Fibroblast of lung (primary cell): Measurements from ENCODE around the gene TOLLIP. TPM values are rescaled to one million over a fixed set of nuclear protein-coding genes. Genes with fewer than 3 reads are reported as not detected.

ENCODE experiments used
- DNase-seq, 2 donors: peaks; one replicate each; pipeline versions ENCODE4 v3.0.0 to v3.0.0-alpha.2; 2010; ENCODE audit warnings: low read depth in 2 of 2
- H2AFZ ChIP-seq: 2 replicates; pipeline ENCODE4 v1.5.1; 2012; ENCODE audit warnings: low read length, control low read depth, inconsistent platforms
- H3K27ac ChIP-seq: 2 replicates; pipeline ENCODE4 v1.5.1; 2011; ENCODE audit warnings: low read length, control low read depth; ENCODE audit not compliant: insufficient read depth
- H3K27me3 ChIP-seq: 2 replicates; pipeline ENCODE4 v1.5.1; 2011; ENCODE audit warnings: mild to moderate bottlenecking, low read length; ENCODE audit not compliant: control insufficient read depth, insufficient read depth
- H3K36me3 ChIP-seq: 2 replicates; pipeline ENCODE4 v1.5.1; 2011; ENCODE audit warnings: low read length; ENCODE audit not compliant: control insufficient read depth, insufficient read depth
- H3K4me1 ChIP-seq: 2 replicates; pipeline ENCODE4 v1.5.1; 2011; ENCODE audit warnings: low read length; ENCODE audit not compliant: control insufficient read depth, insufficient read depth; ENCODE audit errors: extremely low read depth
- H3K4me2 ChIP-seq: 2 replicates; pipeline ENCODE4 v1.5.1; 2011; ENCODE audit warnings: low read length, control low read depth; ENCODE audit not compliant: insufficient read depth; ENCODE audit errors: extremely low read depth
- H3K4me3 ChIP-seq, 4 experiments: fragments of 200-600 bp in 1 of 4; sonication (generic) in 1 of 4; replicated peaks in 1 of 4; 2 replicates each; pipeline ENCODE4 v1.5.1; 2011 to 2016; ENCODE audit warnings: low read length in 4 of 4, low read depth in 3 of 4, mild to moderate bottlenecking in 3 of 4, control low read depth in 2 of 4, inconsistent platforms in 1 of 4, mixed read lengths in 1 of 4; ENCODE audit not compliant: insufficient read depth in 1 of 4; ENCODE audit errors: control extremely low read depth in 1 of 4
- H3K79me2 ChIP-seq: 2 replicates; pipeline ENCODE4 v1.5.1; 2012; ENCODE audit warnings: mild to moderate bottlenecking, low read length, inconsistent platforms; ENCODE audit not compliant: control insufficient read depth, insufficient read depth
- H3K9ac ChIP-seq: 2 replicates; pipeline ENCODE4 v1.5.1; 2011; ENCODE audit warnings: mild to moderate bottlenecking, low read length, control low read depth; ENCODE audit not compliant: insufficient read depth
- H3K9me3 ChIP-seq: 2 replicates; pipeline ENCODE4 v1.5.1; 2012; ENCODE audit warnings: low read depth, low read length; ENCODE audit not compliant: control insufficient read depth, insufficient read depth
- H4K20me1 ChIP-seq: 2 replicates; pipeline ENCODE4 v1.5.1; 2011; ENCODE audit warnings: low read length; ENCODE audit not compliant: control insufficient read depth, insufficient read depth; ENCODE audit errors: extremely low read depth
- CTCF ChIP-seq, 2 donors: IDR thresholded peaks in 1 of 2; conservative IDR thresholded peaks in 1 of 2; 1 replicate in 1 of 2; 2 replicates in 1 of 2; pipeline ENCODE4 v1.5.1; 2011 to 2012; ENCODE audit warnings: low read length in 2 of 2, control low read depth in 1 of 2, inconsistent platforms in 1 of 2, low read depth in 1 of 2, mild to moderate bottlenecking in 1 of 2
- EZH2 ChIP-seq: IDR thresholded peaks from 2 replicates; pipeline ENCODE4 v1.5.1; 2012; ENCODE audit warnings: low read length, control low read depth, mild to moderate bottlenecking; ENCODE audit errors: missing control alignments
- polyA plus RNA-seq, 2 donors: library from polyadenylated mRNA; depleted of rRNA in 1 of 2; stranded (reverse) in 1 of 2; unstranded in 1 of 2; fragments of >200 nt; gene quantifications; 2 replicates each; pipeline ENCODE4 v1.2.1, GENCODE V29; 2011 to 2012; ENCODE audit warnings: missing spikeins in 1 of 2
- total RNA-seq: library from RNA; depleted of rRNA; stranded (reverse); fragments of >200 nt; gene quantifications from 2 replicates; pipeline ENCODE4 v1.2.1, GENCODE V29; 2014

Gene TOLLIP
- total and polyA plus RNA-seq, 2 donors (not counting 1 experiment from before 2014, with no cell fraction given) = 28.4 to 34.6 TPM

GRCh38 chr11:1330473-1330872 is 21.0 kb upstream of the TOLLIP start:
- Histone ChIP-seq H3K4me1 (no peaks in the 10 kb centered on the region), H3K4me3 (no peak overlapping the region), H3K9me3 (no peaks in the 10 kb centered on the region), H3K27ac (no peak overlapping the region), H4K20me1 (no peaks in the 10 kb centered on the region), H3K9ac (no peak overlapping the region), H3K36me3 (no peaks in the 10 kb centered on the region), H3K79me2 (no peaks in the 10 kb centered on the region), H3K27me3 (no peaks in the 10 kb centered on the region), H2AFZ (no peak overlapping the region), H3K4me2 (no peak overlapping the region)
- no peak for TF ChIP-seq EZH2
- TF ChIP-seq CTCF (conservative IDR thresholded peaks at IDR 0.05 in 1 of 2, IDR thresholded peaks at IDR 0.05 in 1 of 2; ENCODE audit: low read depth in 1 of 2, low read length in 2 of 2) = no peak
- no peak for DNase-seq

- Histone ChIP-seq H3K36me3 (no peaks in the 10 kb centered on the region), H3K4me1 (no peaks in the 10 kb centered on the region), H3K4me2 (peak overlapping the region; percentile 17), H3K79me2 (no peaks in the 10 kb centered on the region), H3K27ac (peak overlapping the region; percentile 1), H3K9me3 (no peaks in the 10 kb centered on the region), H3K4me3 (no peak overlapping the region), H3K27me3 (no peaks in the 10 kb centered on the region), H4K20me1 (no peaks in the 10 kb centered on the region), H2AFZ (no peak overlapping the region), H3K9ac (no peak overlapping the region)
- no peak for TF ChIP-seq CTCF (conservative IDR thresholded peaks at IDR 0.05 in 1 of 2, IDR thresholded peaks at IDR 0.05 in 1 of 2; ENCODE audit: low read depth in 1 of 2, low read length in 2 of 2)
- no peak for TF ChIP-seq EZH2
- DNase-seq = peak in 1 of 2 donors; percentile 47
Observed at GRCh38 chr11:1327064-1327460, 17.6 kb upstream of the TOLLIP start.

GRCh38 chr11:1326435-1327063 is 17.1 kb upstream of the TOLLIP start:
- peak in 1 of 2 donors; percentile 69 for DNase-seq
- H3K36me3 ChIP-seq = no peaks in the 10 kb centered on the region
- H3K4me3 ChIP-seq = no peak overlapping the region
- no peak overlapping the region for H3K9ac ChIP-seq
- no peak for TF ChIP-seq CTCF (conservative IDR thresholded peaks at IDR 0.05 in 1 of 2, IDR thresholded peaks at IDR 0.05 in 1 of 2; ENCODE audit: low read depth in 1 of 2, low read length in 2 of 2)
- TF ChIP-seq EZH2 = no peak
- H3K4me1 ChIP-seq = no peaks in the 10 kb centered on the region
- H3K79me2 ChIP-seq = no peaks in the 10 kb centered on the region
- H3K27ac ChIP-seq = no peak overlapping the region
- peak overlapping the region; percentile 17 for H3K4me2 ChIP-seq
- H4K20me1 ChIP-seq = no peaks in the 10 kb centered on the region
- H2AFZ ChIP-seq = no peak overlapping the region
- H3K9me3 ChIP-seq = no peaks in the 10 kb centered on the region
- no peaks in the 10 kb centered on the region for H3K27me3 ChIP-seq
